Measurements from ENCODE around the gene DNAI4. TPM values are rescaled to one million over a fixed set of nuclear protein-coding genes. Genes with fewer than 3 reads are reported as not detected.

DNAI4 gene
- total and polyA plus RNA-seq, 9 of the 15 experiments (the other 6 are each of a cell fraction or from before 2014, with no cell fraction given), result 0.57 to 4.8 (median 2.6) TPM; not detected in 1

- TF ChIP-seq DEAF1 (CRISPR knock-in tag; IDR thresholded peaks at IDR 0.05) (no peak), ZBTB2 (IDR thresholded peaks at IDR 0.05) (peak; percentile 97), ZNF668 (CRISPR knock-in tag; IDR thresholded peaks at IDR 0.05) (no peak), NFYB (IDR thresholded peaks at IDR 0.05; ENCODE audit: extremely low read depth, insufficient read length) (peak; percentile 55), SNIP1 (IDR thresholded peaks at IDR 0.05; ENCODE audit: low read depth) (peak; percentile 84), POLR2AphosphoS5 (IDR thresholded peaks at IDR 0.05; ENCODE audit: control insufficient read depth, insufficient read depth, low read depth, low read length) (peak; percentile 55), SMAD4 (CRISPR knock-in tag; conservative IDR thresholded peaks at IDR 0.05) (peak; percentile 36; the same call in 1 of the 2 replicates), E2F6 (IDR thresholded peaks at IDR 0.05; ENCODE audit: borderline replicate concordance in 1 of 2, extremely low read depth in 1 of 2, insufficient read depth in 1 of 2, insufficient read length in 1 of 2, low read depth in 1 of 2, low read length in 1 of 2, poor library complexity in 1 of 2, severe bottlenecking in 1 of 2) (peak; percentile 82 to 88), ETV1 (tag; conservative IDR thresholded peaks at IDR 0.05; ENCODE audit: low read depth) (peak; percentile 97), HNRNPLL (IDR thresholded peaks at IDR 0.05; ENCODE audit: low read depth, low read length, poor library complexity, severe bottlenecking) (peak; percentile 68), TEAD1 (CRISPR knock-in tag; IDR thresholded peaks at IDR 0.05) (peak in 1 of 2 experiments; percentile 95; a peak in 2 of 4 replicates), RAD21 (CRISPR knock-in tag; conservative IDR thresholded peaks at IDR 0.05 in 1 of 2, IDR thresholded peaks at IDR 0.05 in 1 of 2) (peak in 1 of 2 experiments; percentile 9; a peak in 1 of 4 replicates), HMG20B (CRISPR knock-in tag; IDR thresholded peaks at IDR 0.05) (no peak), MAZ (CRISPR knock-in tag; conservative IDR thresholded peaks at IDR 0.05 in 1 of 2, IDR thresholded peaks at IDR 0.05 in 1 of 2) (peak; percentile 87 to 88), HDAC6 (IDR thresholded peaks at IDR 0.05; ENCODE audit: low read depth, low read length) (0 out of 2 replicates have a peak, but pooled peaks have one; percentile 5), RBBP5 (IDR thresholded peaks at IDR 0.05; ENCODE audit: borderline replicate concordance, insufficient read depth, low read length, poor library complexity, severe bottlenecking) (peak; percentile 56), RBFOX2 (IDR thresholded peaks at IDR 0.05; ENCODE audit: low read depth, low read length) (peak; percentile 94), MYNN (IDR thresholded peaks at IDR 0.05) (no peak), MYNN (CRISPR knock-in tag; IDR thresholded peaks at IDR 0.05) (no peak), HES1 (IDR thresholded peaks at IDR 0.05; ENCODE audit: low read depth) (peak; percentile 82), LEF1 (IDR thresholded peaks at IDR 0.05) (peak; percentile 58; the same call in 1 of the 2 replicates), TGIF2 (CRISPR knock-in tag; IDR thresholded peaks at IDR 0.05) (no peak)
Measured at GRCh38 chr1:66924756-66925557, at the start of gene DNAI4, which contains the start of gene MIER1 (continued).
